Kidney (tissue), 14 donors: ENCODE results near the gene TPK1. TPM values are rescaled to one million over a fixed set of nuclear protein-coding genes. Genes with fewer than 3 reads are reported as not detected.

ENCODE experiments used
- DNase-seq, 5 donors: peaks; one replicate each; pipeline ENCODE4 v3.0.0-alpha.2; 2013 to 2020
- FAIRE-seq: peaks from 2 replicates; lab custom pipeline; 2012; peaks lifted over from hg19 to GRCh38; lab: Jason Lieb, UNC
- H3K27ac ChIP-seq, 2 donors: one replicate each; pipeline ENCODE4 v1.7.0; 2013; ENCODE audit warnings: low read depth in 2 of 2, low read length in 2 of 2, inconsistent platforms in 1 of 2
- H3K27me3 ChIP-seq: one replicate; pipeline ENCODE4 v1.7.1; 2013; ENCODE audit warnings: low read length, inconsistent platforms; ENCODE audit not compliant: control insufficient read depth, insufficient read depth
- H3K36me3 ChIP-seq, 3 donors: one replicate each; pipeline versions ENCODE4 v1.7.0 to v1.7.1; 2013; ENCODE audit warnings: low read length in 3 of 3, control low read depth in 1 of 3, inconsistent platforms in 1 of 3; ENCODE audit not compliant: insufficient read depth in 3 of 3, control insufficient read depth in 2 of 3
- H3K4me1 ChIP-seq, 3 donors: one replicate each; pipeline versions ENCODE4 v1.7.0 to v1.7.1; 2013; ENCODE audit warnings: low read length in 3 of 3, inconsistent platforms in 1 of 3, low read depth in 1 of 3; ENCODE audit not compliant: control insufficient read depth in 2 of 3, insufficient read depth in 2 of 3
- H3K4me3 ChIP-seq, 3 donors: one replicate each; pipeline versions ENCODE4 v1.7.0 to v1.8.1; 2013; ENCODE audit warnings: low read length in 3 of 3, control low read depth in 1 of 3, inconsistent platforms in 1 of 3
- H3K9ac ChIP-seq, 3 donors: one replicate each; pipeline versions ENCODE4 v1.7.0 to v1.7.1; 2013; ENCODE audit warnings: low read length in 3 of 3, control low read depth in 1 of 3, inconsistent platforms in 1 of 3
- H3K9me3 ChIP-seq, 3 donors: one replicate each; pipeline versions ENCODE4 v1.7.0 to v1.7.1; 2013; ENCODE audit warnings: low read length in 3 of 3, control low read depth in 1 of 3, inconsistent platforms in 1 of 3; ENCODE audit not compliant: control insufficient read depth in 2 of 3, insufficient read depth in 1 of 3
- intact Hi-C: fragments of 100-400 bp; cut with DNase I; formaldehyde crosslinking; loops from one replicate; pipeline ENCODE4 v1.11.1; 2022
- polyA plus RNA-seq: library from polyadenylated mRNA; stranded (reverse); fragments of 350-450 nt; fragmentation: Illumina TruSeq; extraction: RNeasy Lipid Tissue Mini Kit (QIAGEN cat#74804); gene quantifications from one replicate; pipeline ENCODE4 v1.2.3, GENCODE V29; 2014; ENCODE audit warnings: low read depth, low replicate concordance; ENCODE audit not compliant: insufficient read depth
- total RNA-seq: library from RNA; stranded (reverse); fragmentation: NEBNext Ultra II Directional; extraction: Animal tissue kit (Norgen Biotek cat#: 25700); gene quantifications from one replicate; pipeline ENCODE4 v1.2.1, GENCODE V29; 2021
- TF ChIP-seq, protein P1 (sequence below): IDR thresholded peaks from 3 replicates; pipeline ENCODE4 v1.5.1; 2012; ENCODE audit warnings: mild to moderate bottlenecking, moderate library complexity, borderline replicate concordance; ENCODE audit not compliant: insufficient read depth; ENCODE audit errors: extremely low read depth
- donor health status: control.
- donor health status: control.
- donor health status: control.
- donor health status: control.
- donor health status: control.
- donor health status: DM: yes; HTN: yes; CAD: no.
- donor health status: Normal renal cell carcinoma (clear cell type).

The TPK1 gene
- total and polyA plus RNA-seq, 2 donors from 2014 or later: 5.3 to 15.5 TPM

DNA sequence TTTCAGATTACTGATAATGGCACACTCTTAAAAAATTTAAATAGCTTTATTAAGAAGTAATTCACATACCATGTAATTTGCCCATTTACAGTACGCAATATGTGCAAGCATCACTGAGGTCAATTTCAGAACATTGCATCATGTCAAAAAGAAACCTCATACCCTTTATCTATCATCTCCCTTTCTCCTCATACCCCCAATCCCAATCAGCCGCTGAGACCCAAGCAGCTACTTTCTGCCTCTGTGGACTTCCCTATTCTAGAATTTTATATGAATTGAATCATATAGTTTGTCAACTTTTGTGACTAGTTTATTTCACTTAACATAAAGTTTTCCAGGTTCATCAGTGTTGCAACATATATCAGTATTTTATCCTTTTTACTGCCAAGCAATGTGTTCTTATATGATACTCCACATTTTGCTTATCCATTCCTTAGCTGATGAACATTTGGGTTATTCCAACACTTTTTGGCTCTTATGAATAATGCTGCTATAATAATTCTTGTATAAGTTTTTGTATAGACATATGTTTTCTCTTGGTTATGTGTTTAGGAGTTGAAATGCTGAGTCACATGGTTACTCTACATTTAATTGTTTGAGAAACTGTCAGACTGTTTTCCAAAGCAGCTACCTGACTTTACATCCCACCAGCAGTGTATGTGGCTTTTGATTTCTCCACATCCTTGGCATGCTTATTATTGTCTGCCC, 26.9 kb upstream of the TPK1 start:
- H3K36me3 ChIP-seq: no peaks in the 10 kb centered on the region
- H3K27ac ChIP-seq: no peak overlapping the region
- intact Hi-C loops: no loop called here
- TF ChIP-seq, protein P1, sequence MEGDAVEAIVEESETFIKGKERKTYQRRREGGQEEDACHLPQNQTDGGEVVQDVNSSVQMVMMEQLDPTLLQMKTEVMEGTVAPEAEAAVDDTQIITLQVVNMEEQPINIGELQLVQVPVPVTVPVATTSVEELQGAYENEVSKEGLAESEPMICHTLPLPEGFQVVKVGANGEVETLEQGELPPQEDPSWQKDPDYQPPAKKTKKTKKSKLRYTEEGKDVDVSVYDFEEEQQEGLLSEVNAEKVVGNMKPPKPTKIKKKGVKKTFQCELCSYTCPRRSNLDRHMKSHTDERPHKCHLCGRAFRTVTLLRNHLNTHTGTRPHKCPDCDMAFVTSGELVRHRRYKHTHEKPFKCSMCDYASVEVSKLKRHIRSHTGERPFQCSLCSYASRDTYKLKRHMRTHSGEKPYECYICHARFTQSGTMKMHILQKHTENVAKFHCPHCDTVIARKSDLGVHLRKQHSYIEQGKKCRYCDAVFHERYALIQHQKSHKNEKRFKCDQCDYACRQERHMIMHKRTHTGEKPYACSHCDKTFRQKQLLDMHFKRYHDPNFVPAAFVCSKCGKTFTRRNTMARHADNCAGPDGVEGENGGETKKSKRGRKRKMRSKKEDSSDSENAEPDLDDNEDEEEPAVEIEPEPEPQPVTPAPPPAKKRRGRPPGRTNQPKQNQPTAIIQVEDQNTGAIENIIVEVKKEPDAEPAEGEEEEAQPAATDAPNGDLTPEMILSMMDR: no peak
- no peaks in the 10 kb centered on the region for H3K27me3 ChIP-seq
- no peak for DNase-seq
- no peaks in the 10 kb centered on the region for H3K4me1 ChIP-seq
- no peak for FAIRE-seq
- H3K9ac ChIP-seq: no peak overlapping the region
- no peak overlapping the region for H3K4me3 ChIP-seq
- H3K9me3 ChIP-seq: no peaks in the 10 kb centered on the region

DNA sequence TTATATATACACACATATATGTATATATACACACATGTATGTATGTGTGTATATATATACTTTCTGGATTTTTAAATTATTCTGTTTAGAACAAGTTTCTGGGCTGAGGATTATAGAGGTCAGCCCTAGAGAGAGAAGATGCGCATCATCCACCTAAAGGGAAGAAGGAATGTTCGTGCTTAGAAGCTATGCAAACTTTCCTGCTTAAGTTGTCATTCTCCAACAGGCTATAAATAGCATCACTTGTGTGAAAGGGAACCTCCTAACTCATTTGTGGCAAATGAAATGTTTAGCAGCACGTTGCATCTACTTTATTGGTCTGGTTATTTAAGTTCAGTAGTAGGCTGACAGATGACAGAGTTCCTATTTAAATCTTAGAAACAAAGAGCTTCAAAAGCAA, 23.9 kb upstream of the TPK1 start:
- Histone ChIP-seq H3K9ac (no peak overlapping the region), H3K27ac (no peak overlapping the region), H3K27me3 (no peaks in the 10 kb centered on the region), H3K36me3 (no peaks in the 10 kb centered on the region), H3K9me3 (no peaks in the 10 kb centered on the region), H3K4me3 (no peak overlapping the region), H3K4me1 (no peaks in the 10 kb centered on the region)
- DNase-seq (peak in 1 of 5 donors; percentile 5), FAIRE-seq (no peak)
- TF ChIP-seq, protein P1: no peak
- intact Hi-C loops: no loop called here

DNA sequence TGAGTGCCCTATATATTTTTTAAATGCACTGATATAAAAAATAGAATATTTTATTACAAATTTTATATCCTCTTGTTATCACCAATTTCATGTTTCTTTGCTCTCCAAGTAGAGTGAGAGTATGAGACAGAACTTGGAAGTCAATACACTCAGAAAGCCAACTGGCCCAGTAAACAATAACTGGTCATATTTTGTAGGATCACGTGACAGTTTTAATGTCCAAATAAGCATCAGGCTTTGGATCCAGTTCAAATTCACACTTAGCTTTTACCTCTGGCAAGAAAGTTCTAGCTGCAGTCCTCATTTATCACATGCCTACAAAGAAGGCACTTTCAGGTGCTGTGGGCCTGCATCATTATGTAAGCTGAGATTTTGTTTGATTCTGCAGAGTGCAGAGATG, 21.6 kb upstream of the TPK1 start:
- no peak for FAIRE-seq
- TF ChIP-seq, protein P1: no peak

More for the DNA sequence above, 21.6 kb upstream of the TPK1 start:
- no peaks in the 10 kb centered on the region for H3K36me3 ChIP-seq
- H3K4me1 ChIP-seq: no peaks in the 10 kb centered on the region
- no peak overlapping the region for H3K4me3 ChIP-seq
- intact Hi-C loops: no loop called here
- H3K9ac ChIP-seq: no peak overlapping the region
- no peaks in the 10 kb centered on the region for H3K27me3 ChIP-seq
- H3K27ac ChIP-seq: no peak overlapping the region
- no peaks in the 10 kb centered on the region for H3K9me3 ChIP-seq
- no peak for DNase-seq
